Measurements from ENCODE around the gene CCDC88B.

CCDC88B gene

GRCh38 chr11:64340671-64341335 is 799 bp downstream of the CCDC88B start:
- H3K4me3 ChIP-seq (ENCODE audit: low read length): peak overlapping the region; percentile 67; the same call in 1 of the 2 replicates
- no peak for TF ChIP-seq ZNF274 (IDR thresholded peaks at IDR 0.05; ENCODE audit: low read depth, low read length)

- no peak overlapping the region for H3K4me3 ChIP-seq (ENCODE audit: low read length)
- no peak for TF ChIP-seq ZNF274 (IDR thresholded peaks at IDR 0.05; ENCODE audit: low read depth, low read length)
Measured at GRCh38 chr11:64341429-64341828, 1.4 kb downstream of the CCDC88B start.

GRCh38 chr11:64341851-64342791 is 2.1 kb downstream of the CCDC88B start:
- H3K4me3 ChIP-seq (ENCODE audit: low read length): peak overlapping the region; percentile 6; the same call in 1 of the 2 replicates
- no peak for TF ChIP-seq ZNF274 (IDR thresholded peaks at IDR 0.05; ENCODE audit: low read depth, low read length)

GRCh38 chr11:64342869-64343745 is 3.1 kb downstream of the CCDC88B start:
- no peak for TF ChIP-seq ZNF274 (IDR thresholded peaks at IDR 0.05; ENCODE audit: low read depth, low read length)
- H3K4me3 ChIP-seq (ENCODE audit: low read length): no peak overlapping the region

- H3K4me3 ChIP-seq (ENCODE audit: low read length): no peak overlapping the region
- no peak for TF ChIP-seq ZNF274 (IDR thresholded peaks at IDR 0.05; ENCODE audit: low read depth, low read length)
Measured at GRCh38 chr11:64343767-64344559, 4.0 kb downstream of the CCDC88B start.

GRCh38 chr11:64344787-64345186 is 4.8 kb downstream of the CCDC88B start:
- no peak for TF ChIP-seq ZNF274 (IDR thresholded peaks at IDR 0.05; ENCODE audit: low read depth, low read length)

GRCh38 chr11:64347193-64347867 is 7.3 kb downstream of the CCDC88B start:
- H3K4me3 ChIP-seq (ENCODE audit: low read length): no peak overlapping the region
- TF ChIP-seq ZNF274 (IDR thresholded peaks at IDR 0.05; ENCODE audit: low read depth, low read length): no peak

More at GRCh38 chr11:64344787-64345186, 4.8 kb downstream of the CCDC88B start:
- H3K4me3 ChIP-seq (ENCODE audit: low read length): no peak overlapping the region

- TF ChIP-seq ZNF274 (IDR thresholded peaks at IDR 0.05; ENCODE audit: low read depth, low read length): no peak
- H3K4me3 ChIP-seq (ENCODE audit: low read length): no peak overlapping the region
Measured at GRCh38 chr11:64348383-64349024, 8.5 kb downstream of the CCDC88B start.

- TF ChIP-seq ZNF274 (IDR thresholded peaks at IDR 0.05; ENCODE audit: low read depth, low read length): no peak
Measured at GRCh38 chr11:64349025-64349387, 9.0 kb downstream of the CCDC88B start.

GRCh38 chr11:64349404-64349803 is 9.4 kb downstream of the CCDC88B start:
- no peak for TF ChIP-seq ZNF274 (IDR thresholded peaks at IDR 0.05; ENCODE audit: low read depth, low read length)
- no peak overlapping the region for H3K4me3 ChIP-seq (ENCODE audit: low read length)

More at GRCh38 chr11:64349025-64349387, 9.0 kb downstream of the CCDC88B start:
- no peak overlapping the region for H3K4me3 ChIP-seq (ENCODE audit: low read length)

- H3K4me3 ChIP-seq (ENCODE audit: low read length): no peak overlapping the region
- no peak for TF ChIP-seq ZNF274 (IDR thresholded peaks at IDR 0.05; ENCODE audit: low read depth, low read length)
Measured at GRCh38 chr11:64351136-64351631, 11.2 kb downstream of the CCDC88B start.
